Posterior vena cava (tissue), 2 donors: ENCODE data around the gene LAMC1. TPM values are rescaled to one million over a fixed set of nuclear protein-coding genes. Genes with fewer than 3 reads are reported as not detected.
"Not testable (repeated sequence)": the region's sequence is repeated elsewhere in the genome, so short reads cannot be mapped to it uniquely, and the experiment has no call there.

Source experiments
- DNase-seq: peaks from one replicate; pipeline ENCODE4 v3.0.0-alpha.2; 2020; ENCODE audit warnings: low spot score
- intact Hi-C, 2 donors: fragments of 100-400 bp; cut with DNase I; formaldehyde crosslinking; loops; one replicate each; pipeline versions ENCODE4 v1.14.1 to v1.14.2; 2022 to 2023
- total RNA-seq, 2 donors: library from RNA; stranded (reverse); fragmentation: NEBNext Ultra II Directional; extraction: Animal tissue kit (Norgen Biotek cat#: 25700); gene quantifications; one replicate each; pipeline ENCODE4 v1.2.1, GENCODE V29; 2021
- donor health status: DM: yes; HTN: yes; CAD: no.
- donor health status: DM: yes; HTN: yes; CAD: no.

The LAMC1 gene
- total RNA-seq, 2 donors from 2014 or later, result 230 to 254 TPM

DNA sequence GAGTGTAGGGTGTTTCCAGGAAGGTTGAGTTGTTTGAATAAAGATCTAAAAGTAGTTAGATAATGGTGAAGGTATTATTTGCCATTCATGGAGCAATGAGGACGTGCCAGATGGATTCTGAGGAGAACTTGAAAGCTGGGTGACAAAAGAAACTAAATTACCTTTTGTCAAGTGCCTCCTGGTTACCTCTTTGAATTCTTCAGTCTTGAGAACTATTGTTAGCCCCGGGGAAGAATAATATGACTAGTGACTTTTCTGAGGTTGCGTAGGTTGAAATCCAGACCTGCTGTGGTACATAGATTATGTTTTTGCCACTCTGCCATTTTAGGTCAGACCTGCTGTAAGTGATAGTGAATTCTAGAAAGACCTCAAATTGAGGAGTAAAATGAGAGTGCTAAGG is 11.5 kb downstream of the LAMC1 start:
- intact Hi-C loops, result no loop called here
- no peak for DNase-seq

DNA sequence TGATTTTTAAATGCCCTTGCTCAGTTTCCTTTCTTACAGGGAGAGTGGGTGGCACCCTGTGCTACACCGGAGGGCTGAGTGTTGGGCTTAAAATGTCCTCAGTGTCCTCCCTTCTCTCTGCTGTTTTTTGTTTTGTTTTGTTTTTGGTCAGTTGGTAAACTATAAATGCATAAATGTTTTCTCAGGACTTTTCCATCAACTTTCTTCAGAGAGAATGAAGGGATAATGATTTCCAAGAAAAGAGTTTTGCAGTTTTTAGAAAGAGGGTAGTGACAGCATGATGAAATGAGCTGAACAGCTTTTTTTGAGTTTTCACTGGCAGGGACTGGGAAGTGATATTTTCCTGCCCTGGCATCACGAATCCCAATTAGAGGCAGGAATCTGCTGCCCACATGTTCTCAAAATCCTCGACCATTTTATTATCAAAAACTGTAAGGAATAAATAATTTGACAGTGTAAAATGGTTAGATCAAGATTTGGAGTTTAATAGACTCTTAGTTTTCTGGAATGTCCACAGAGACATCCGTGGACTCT is 15.2 kb downstream of the LAMC1 start:
- intact Hi-C loops, result no loop called here
- no peak for DNase-seq

DNA sequence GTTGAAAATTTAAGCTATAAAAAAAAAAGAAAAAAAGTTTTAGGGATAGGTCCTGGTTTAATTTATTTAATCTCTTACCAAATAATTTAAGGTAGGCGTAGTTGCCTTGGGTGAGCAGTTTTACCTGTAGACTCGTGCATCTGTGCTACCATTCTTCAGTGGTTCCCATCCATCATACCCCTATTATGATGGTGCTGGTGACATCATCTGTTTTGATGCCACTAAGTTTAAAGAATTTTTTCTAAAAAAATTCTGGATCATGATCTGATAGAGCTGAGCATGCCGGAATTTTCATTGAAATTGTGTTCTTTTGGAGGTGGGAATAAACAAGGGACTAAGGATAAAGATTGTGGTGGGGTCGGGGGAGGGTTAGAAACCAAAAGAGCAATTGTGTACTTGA is 15.7 kb downstream of the LAMC1 start:
- intact Hi-C loops, result no loop called here
- no peak for DNase-seq

DNA sequence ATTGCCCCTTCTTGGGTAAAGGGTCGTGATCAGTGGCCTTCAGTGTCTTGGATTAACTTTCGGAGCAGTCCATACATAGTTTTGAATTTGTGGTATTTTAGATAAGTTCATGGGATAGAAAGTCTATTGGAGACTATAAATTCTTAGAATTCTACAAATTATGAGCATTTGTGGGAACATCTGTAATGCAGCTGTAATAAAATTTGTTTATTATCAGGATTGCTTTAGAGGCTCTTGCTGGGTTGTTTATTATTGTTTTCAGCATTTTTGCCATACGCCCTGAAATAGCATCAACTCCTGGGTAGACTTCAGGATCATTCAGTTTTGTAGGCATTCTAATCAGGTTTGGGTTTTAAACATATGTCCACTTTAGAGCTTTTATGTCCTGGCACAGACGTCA is 16.1 kb downstream of the LAMC1 start:
- no peak for DNase-seq
- intact Hi-C loops, result no loop called here

DNA sequence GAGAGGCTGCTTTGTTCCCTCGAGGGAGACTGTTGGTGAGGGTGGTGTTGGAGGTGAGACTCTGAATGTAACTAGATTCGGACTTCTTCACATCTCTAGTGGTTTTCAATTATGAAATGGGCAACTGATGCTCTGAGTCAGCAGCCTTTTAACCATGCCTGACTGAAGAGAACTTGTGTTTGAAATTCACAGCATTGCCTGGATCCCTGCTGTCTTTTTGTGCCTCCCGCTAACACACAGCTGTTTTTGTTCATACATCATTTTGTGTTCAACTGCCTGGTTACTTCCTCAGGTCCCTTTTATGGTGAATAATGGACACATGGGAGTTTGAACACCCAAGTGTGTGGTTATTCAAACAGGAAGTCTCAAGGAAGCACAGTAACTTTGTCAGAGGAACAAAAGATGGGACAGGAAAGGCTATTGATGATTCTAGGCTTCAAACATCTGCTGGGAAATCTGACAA is 16.8 kb downstream of the LAMC1 start:
- no peak for DNase-seq
- intact Hi-C loops, result no loop called here

DNA sequence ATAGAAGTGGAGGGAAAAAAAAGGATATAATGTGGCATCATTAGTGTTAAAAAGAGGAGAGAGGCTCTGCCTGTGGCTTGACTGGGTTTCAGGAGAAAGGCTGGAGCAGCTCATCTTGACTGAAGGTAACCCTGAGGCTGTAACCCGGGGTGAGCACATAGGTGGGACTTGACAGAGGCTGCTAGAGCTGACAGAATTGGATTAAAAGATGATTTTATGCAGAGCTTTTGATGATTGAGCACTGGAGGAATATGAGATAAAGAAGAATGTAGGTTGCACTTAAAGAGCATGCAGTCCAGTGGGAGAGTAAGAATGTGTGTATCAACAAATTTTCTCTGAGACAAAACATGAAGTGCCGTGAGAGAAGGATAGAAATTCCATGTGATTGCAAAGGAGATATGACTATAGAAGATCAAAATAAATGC is 17.3 kb downstream of the LAMC1 start:
- no peak for DNase-seq
- intact Hi-C loops, result no loop called here

DNA sequence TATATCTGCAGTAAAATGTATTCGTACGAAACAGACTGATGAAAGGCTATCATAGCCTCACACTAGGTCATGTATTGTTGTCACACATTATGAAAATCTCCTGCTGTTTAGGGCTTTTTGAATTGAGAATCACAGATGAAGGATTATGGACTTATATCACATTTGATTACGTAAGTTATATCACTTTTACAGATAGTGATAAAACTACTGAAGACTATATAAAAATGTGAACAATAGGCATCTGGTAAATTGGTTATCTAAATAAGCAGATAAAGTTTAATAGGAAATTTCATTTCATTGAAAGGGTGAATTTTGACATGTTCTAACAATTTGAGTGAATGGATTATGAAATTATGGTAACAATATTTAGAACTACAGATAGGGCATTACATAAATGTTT is 20.0 kb downstream of the LAMC1 start:
- intact Hi-C loops, result no loop called here
- no peak for DNase-seq

DNA sequence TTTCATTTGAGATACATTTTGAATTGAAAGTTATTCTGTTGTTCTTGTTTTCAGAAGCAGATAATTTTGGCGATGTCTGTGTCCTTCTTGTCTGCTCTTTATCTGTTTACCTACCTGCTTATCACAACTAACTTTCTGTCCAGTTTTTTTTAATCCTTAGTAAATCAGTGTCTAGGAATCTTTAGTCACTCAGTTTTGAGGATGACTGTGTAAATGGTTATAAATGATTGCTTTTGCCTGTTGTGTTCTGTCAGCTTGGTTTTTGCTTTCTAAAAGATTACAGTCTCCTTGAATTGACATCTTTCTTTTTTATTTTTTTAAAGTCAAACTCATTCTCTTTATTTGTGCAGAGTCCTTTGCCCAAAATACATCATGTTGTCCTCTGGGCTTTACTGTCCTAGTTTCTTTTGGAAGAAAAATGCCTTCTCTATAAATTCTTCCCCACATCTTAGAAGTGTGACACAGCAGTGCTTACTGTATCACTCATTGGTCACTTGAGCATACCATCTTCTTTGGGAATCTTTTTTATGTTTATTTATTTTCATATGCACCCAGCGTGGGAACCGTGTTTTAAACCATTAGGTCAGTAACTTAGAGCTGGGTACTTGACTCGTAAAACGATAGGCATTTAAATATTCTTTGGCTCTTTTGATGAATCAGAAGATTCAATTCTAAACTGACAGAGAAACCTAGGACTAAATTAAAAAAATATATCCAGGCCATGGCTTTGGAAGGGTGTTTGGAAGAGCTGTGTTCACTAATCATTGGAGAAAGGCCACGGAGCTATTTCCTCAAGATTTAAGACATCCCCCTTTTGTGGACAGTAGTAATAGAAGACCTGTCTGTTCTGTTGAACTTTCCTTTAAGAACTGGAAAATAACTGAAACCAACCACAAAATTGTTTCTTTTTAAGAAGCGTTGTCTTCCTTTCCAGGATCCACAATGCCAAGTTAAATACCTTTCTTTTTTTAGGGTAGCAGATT is 20.9 kb downstream of the LAMC1 start:
- no peak for DNase-seq
- intact Hi-C loops, result no loop called here

DNA sequence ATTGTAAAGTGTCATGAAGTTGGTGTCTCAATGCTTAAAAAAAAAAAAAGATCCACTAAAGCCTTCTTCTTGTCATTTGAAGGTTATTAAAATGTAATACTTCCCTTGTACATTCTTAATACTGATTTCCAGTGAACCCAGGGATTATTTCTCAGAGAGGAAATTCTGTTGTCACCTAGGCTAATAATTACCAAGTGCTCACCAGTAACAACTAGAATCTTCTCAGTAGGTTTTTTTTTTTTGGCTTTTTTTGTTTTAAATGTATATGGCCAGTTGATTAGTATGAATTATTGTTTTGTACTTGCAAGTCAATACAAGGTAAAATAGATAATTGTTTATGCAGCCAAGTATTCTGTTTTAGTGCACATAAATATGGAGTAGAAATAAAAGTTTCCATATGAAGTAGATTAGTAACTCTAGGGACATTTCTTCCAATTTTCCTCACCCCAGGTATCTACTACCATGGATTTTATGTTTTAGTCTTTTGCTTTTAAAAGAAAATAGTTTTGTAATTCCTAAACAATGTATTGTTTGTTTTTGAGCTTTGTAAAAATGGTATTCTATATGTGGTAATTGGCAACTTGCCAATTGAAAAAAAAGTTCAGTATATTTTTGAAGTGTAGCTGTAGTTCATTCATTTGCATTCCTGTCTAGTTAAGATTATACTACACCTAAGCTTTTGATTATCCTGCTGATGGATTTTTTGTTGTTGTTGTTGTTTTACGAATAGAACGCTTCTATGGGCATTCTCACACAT is 21.9 kb downstream of the LAMC1 start:
- intact Hi-C loops, result no loop called here
- no peak for DNase-seq

DNA sequence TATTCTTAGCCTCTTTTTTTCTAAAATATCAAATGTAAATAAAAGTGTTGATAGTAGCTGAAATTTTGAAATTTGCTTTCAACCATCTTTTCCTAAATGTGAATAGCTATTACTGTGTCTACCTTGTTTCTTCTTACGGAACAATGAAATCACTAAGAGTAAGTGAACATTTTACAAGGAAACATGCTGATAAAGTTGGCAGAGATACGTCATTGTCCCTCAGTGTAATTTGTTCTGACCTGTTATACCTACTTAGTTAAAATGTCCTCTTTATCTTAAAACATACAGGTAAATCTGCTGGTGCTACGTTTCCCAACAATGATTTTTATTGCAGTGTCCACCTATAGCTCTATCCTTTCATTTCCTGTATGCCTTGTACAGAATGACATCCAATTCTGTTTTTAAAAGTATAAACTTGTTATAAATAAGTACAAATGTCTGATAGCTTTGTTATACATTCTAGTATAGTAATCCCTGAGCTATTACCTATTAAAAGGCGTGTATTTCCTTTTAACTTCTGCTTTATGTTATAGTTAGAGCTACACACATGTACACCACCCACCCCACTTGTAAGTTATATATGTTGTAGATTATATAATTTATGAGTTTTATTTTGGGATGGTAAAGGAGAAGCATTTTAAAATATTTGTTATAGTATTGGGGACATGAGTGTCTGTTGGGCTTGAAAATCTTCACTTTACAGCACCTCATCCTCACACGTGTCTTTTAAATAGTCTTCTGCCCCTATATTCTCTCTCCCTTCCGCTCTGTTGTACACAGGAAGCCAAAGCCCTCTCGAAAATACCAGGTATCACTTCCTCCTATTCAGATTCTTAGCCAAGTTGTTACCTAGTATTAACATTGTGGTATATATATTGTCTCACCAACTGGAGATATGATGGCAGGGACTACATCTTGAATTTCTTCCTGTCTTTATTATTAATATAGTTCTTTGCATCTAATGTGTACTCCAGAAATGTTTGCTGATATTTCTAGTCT is 25.2 kb downstream of the LAMC1 start:
- intact Hi-C loops, result no loop called here
- DNase-seq, result no peak

DNA sequence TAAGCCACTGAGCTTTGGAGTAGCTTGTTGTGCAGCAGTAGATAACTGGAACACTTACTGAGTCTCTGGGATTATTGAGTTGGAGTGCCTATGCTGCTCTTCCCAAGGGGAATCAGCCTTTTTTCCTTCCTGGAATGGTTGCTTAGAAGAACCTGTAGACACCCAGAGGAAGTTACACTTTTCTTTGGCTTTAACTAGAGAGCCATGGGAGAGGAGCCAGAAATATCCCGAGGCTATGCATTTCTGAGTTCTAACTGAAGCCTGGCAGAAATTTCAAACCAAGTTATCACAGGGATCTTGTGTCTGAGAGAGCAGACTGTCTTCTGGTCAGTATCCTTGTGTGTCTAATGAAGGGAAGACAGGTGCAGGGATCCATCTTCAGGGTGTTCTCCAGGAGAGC is 28.3 kb downstream of the LAMC1 start:
- DNase-seq, result no peak
- intact Hi-C loops, result no loop called here

DNA sequence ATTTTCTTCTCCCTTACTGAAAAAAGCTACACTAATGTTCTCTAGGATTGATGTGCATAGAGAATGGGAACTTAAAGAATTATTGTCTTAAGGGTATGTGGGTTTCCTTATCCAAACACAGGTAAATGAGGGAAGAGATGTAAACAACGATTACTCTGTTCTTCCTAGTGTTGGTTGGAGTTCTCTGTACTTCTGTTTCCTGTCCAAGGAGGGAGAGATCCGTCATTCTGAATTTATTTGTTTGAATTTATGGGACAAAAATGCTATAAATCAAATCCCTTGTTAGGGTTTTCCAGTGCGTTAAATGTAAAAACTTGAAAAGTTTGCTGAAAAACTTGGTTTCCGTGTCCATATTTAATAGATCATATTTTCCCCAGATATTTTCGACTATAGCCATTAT is 29.6 kb downstream of the LAMC1 start:
- DNase-seq, result no peak
- intact Hi-C loops, result no loop called here

DNA sequence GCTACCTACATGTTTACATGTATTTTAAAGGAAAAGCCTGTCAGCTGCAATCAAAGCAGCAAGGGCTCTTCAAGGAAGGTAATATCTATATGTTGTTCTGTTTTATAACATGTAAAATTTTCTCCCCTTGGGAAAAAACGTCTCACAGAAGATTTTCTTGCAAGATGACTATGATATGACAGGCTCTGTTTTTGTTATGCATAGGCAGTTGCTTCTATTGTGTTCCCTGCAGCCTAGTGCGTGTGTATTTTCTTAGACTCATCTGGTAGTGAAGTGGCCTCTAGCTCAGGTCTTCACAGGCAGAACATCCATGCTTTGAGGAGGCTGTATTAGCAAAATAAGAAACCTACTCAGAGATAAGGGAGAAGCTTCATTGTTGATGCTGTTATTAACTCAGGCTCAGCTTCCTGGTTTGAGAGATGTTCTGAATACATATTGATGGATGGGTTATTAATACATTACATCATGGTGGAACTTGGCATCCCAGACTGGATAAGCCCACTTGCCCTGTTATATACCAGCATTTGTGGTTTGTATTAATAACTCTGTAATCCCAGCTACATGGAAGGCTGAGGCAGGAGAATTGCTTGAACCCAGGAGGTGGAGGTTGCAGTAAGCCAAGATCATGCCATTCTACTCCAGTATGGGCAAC is 35.8 kb downstream of the LAMC1 start:
- intact Hi-C loops, result no loop called here
- DNase-seq, result no peak

DNA sequence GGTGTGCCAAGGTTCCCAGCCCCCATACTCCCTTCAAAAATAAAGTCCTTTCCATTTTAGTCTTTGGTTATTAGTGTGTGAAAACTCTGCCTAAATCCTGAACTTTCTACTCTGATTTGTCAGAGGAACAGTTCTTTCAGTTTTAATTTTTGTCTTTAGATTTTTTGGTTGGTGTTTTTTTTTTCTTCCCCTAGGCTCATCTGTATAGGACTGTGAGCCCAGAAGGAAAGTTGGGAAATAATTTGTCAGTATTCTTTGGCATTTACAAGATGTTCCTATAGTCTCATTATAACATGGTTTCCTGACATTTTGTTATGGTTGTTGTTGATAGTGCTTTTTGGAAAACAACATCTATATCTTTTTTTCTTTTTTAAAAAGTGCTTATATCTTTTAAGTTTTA is 38.0 kb downstream of the LAMC1 start:
- intact Hi-C loops, result no loop called here
- DNase-seq, result no peak

DNA sequence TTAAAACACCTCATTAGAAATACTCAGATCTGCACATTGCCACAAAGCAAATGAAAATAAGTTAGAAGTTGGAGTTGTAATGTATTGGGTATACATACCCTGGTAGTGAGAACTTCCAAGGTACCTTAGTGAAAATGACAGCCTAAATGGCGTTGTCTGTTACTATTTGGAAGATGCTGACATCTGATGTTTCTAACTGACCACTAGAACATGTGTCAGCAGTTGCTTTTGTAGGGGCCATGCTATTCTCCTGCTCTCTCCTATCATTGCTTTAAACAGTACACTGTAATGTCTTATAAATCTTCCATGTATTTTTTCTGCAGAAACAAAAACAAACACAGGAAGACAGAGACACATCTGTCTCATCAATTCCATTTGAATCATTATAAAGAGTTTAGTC is 40.1 kb downstream of the LAMC1 start:
- no peak for DNase-seq
- intact Hi-C loops, result no loop called here

DNA sequence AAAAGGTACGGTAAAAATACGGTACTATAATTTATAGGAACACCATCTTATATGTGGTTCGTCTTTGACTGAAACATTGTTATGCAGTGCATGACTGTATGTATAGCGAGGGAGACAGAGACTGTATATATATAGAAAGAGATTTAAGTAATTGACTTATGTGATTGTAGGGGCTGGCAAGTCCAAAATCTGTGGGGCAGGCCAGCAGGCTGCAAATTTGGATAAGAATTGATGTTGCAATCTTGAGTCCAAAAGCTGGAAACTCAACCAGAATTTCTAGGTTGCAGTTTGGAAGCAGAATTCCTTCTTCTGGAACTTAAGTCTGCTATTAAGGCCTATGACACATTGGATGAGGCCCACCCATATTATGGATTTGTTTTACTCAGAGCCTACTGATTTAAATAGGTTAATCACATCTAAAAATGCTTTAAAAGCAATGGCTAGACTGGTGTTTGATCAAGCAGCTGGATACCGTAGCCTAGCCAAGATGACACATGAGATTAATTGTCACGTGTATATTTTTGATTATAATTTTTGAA is 42.0 kb downstream of the LAMC1 start:
- intact Hi-C loops, result no loop called here
- DNase-seq, result no peak

DNA sequence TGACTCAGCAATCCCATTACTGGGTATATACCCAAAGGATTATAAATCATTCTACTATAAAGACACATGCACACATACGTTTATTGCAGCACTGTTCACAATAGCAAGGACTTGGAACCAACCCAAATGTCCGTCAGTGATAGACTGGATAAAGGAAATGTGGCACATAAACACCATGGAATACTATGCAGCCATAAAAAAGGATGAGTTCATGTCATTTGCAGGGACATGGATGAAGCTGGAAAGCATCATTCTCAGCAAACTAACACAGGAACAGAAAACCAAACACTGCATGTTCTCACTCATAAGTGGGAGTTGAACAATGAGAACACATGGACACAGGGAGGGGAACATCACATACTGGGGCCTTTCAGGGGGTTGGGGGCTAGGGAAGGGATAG is 43.2 kb downstream of the LAMC1 start:
- DNase-seq, intact Hi-C loops: not testable (repeated sequence)

DNA sequence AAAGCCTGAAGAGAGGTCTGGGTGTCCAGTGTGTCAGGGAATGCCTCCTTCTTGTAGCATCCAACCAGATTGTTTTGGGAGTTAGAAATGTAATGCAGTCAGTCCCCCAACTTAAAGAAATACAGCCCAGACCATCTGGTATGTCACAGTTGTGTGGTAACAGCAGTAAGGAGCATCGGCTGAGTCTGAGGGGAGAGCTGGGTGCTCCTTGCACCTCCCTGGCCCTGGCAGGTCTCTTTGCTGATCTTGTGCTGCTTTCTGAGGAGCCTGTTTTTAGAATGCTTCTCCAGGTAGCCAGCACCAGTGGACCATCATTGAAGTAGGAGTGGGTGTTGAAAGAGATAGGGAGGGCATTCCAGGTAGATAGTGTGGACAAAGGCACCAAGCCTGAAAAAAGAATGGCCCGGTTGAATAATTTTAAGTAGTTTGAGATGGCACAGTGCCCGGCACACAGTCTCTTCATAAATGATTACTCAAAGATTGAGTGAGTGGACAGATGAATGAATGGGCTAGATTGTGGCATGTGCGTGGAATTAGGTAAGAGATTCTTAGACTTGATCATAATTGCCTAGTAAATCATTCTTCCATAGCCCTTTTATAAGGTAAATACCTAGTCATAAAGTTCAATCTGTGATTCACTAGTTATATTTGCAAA is 46.5 kb downstream of the LAMC1 start:
- intact Hi-C loops, result no loop called here

More for the DNA sequence above, 46.5 kb downstream of the LAMC1 start:
- no peak for DNase-seq
